NCI-H345 (cell line): Measurements from ENCODE around the gene MCM7.
"Not testable (repeated sequence)": the region's sequence is repeated elsewhere in the genome, so short reads cannot be mapped to it uniquely, and the experiment has no call there.

Experiments used
- DNase-seq: peaks from one replicate; lab custom pipeline; 2025; lab: John Stamatoyannopoulos, UW

The MCM7 gene

DNA sequence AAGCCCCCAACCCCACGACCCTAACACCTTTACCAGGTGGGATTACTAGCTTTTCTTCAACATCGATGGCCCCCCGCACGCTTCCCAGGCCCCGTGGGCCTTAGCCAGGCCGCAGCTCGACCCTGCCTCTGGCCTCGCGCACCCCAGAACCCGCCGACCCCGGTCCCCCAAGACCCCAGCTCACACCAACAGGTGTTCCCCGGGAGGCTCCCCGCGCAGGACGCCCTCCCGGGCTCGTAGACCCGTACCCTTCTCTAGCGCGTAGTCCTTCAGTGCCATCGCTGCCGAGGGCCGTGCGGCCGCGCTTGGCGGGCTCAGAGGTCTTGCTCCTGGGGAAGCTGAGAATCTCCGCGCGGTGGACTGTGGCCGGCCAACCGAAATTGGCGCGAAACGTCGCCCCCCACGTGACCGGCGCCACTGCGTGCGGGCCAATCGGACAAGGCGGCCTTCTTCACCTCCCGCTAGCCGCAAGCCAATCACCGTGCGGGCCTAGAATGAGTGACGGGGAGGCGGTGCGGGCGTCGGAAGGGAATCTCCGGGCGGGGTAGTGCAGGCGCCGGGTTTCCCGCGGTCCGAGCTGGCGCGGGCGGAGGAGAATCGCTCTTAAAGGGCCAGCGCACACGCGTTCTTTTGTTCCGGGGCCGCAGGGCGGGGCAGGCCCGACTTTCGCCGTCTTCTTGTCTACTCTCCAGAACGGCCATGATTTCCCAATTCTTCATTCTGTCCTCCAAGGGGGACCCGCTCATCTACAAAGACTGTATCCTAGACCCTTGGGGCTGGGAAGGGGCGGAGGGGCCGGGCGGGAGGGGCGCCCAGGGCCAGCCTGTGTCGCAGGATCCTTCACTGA, at the start of gene MCM7, which contains the start of gene AP4M1:
Gene MCM7 (minus strand): TSS at position 382 of the 847 bp plus-strand sequence. CDS start 103 bp downstream, at position 279.
Gene AP4M1 (plus strand): TSS at position 628 of the 847 bp plus-strand sequence. CDS start 72 bp downstream, at position 700.
- DNase-seq = peak; percentile 99

DNA sequence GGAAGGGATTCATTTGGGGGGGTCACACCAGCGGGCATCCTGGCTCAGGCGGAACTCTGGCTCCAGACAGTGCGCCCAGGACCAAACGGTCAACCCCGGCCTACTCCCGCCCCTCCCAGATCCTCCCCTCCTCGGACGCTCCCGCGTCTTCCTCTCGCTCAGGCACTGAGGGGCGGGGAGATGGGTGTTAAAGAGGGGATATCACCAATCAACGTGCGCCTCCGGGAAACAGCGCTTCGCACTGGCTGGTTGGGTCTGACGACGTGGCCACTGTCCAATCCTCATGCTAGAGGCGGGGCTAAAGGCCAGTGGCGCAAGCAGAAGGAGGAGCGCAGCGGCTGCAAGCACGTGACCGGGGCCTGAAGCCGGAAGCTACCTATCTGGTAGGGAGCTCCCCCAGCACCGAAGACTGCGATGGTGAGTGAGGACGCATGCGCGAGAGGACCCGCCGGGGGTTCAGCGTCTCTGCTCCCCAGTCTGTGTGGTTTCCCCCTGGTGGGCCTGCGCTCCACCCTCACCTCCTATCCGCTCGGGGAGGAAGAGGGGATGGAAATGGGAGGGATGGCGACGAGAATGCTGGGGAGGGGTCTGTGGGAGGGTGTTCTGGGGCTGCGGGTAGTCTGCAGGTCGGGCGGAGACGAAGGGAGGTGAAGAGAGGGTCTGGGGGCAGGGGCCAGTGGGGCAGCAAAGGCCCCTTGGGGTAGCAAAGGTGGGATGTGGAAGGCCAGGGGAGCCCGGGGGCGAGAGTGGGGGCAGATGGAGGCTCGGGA, 47.5 kb upstream of the MCM7 start, which contains the start of gene LAMTOR4:
Gene LAMTOR4 (plus strand): TSS at position 360 of the 770 bp plus-strand sequence. CDS start 55 bp downstream, at position 415.
- peak; percentile 99 for DNase-seq

DNA sequence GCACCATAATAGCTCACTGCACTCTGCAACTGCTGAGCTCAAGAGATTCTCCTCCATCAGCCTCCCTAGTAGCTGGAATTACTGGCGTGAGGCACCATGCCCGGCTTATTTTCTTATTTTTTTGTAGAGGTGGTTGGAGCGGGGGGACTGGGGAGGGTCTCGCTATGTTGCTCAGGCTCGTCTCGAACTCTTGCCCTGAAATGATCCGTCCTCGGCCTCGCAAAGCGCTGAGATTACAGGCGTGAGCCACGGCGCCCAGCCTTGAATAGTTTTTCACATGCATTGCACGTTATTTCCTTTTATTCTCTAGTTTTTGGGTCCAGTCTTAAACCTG, 47.0 kb upstream of the MCM7 start:
- no peak for DNase-seq

DNA sequence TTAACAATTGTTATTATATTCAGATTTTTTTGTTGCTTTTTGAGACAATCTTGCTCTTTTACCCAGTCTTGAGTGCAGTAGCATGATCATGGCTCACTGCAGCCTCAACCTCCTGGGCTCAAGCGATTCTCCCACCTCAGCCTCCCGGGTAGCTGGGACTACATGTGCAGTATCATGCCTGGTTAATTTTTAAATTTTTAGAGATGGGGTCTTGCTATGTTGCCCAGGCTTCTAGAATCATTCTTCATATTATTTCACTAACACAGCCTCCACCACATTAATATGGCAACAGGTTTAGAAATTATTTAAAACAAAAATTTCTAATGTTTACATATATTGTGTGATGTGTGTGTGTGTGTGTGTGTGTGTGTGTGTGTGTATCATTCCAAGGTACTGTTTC, 46.1 kb upstream of the MCM7 start:
- DNase-seq = no peak

DNA sequence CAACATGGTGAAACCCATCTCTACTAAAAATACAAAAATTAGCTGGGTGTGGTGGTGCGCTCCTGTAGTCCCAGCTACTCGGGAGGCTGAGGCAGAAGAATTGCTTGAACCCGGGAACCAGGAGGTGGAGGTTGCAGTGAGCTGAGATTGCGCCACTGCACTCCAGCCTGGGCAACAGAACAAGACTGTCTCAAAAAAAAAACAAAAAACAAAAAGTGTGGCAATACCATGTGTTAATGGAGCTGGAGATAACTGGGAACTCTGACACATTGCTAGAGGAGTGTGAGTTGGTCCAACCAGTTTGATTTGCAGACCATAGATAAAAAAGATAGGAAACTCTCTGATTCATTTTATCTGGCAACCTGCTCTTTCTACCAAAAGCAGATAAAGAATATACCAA, 45.2 kb upstream of the MCM7 start:
- not testable (repeated sequence) for DNase-seq

DNA sequence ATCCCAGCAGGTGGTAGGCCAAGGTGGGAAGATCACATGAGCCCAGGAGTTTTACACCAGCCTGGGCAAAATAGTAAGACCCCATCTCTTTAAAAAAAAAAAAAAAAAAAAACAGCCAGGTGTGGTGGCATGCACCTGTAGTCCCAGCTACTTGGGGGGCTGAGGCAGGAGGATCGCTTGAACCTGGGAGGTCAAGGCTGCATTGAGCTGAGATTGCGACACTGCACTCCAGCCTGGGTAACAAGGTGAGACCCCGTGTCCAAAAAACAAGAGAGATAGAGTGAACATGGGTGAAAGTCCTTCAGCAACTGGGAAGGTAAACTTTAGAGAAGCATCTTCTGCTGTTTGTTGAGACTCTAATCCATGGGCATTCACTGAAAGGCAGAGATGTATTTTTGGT, 41.3 kb upstream of the MCM7 start:
- no peak for DNase-seq

DNA sequence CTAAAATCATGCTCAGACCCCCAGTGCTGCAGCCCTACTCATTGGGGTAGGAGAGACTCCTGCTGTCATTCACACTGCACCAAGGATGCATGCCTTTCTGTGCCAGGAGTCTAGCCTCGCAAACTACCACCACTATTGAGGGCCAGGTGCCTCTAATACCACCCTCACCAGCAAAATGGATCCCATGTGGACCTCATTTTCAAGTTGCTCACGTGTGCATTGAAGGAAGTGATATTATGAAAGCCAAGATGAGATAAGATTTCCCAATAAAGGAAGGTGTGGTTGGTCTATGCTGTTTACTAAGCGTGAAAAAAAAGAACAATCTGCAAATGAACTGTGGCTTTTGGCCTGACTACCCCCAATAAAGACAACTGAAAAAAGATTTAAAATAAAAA, 40.4 kb upstream of the MCM7 start:
- DNase-seq = no peak

DNA sequence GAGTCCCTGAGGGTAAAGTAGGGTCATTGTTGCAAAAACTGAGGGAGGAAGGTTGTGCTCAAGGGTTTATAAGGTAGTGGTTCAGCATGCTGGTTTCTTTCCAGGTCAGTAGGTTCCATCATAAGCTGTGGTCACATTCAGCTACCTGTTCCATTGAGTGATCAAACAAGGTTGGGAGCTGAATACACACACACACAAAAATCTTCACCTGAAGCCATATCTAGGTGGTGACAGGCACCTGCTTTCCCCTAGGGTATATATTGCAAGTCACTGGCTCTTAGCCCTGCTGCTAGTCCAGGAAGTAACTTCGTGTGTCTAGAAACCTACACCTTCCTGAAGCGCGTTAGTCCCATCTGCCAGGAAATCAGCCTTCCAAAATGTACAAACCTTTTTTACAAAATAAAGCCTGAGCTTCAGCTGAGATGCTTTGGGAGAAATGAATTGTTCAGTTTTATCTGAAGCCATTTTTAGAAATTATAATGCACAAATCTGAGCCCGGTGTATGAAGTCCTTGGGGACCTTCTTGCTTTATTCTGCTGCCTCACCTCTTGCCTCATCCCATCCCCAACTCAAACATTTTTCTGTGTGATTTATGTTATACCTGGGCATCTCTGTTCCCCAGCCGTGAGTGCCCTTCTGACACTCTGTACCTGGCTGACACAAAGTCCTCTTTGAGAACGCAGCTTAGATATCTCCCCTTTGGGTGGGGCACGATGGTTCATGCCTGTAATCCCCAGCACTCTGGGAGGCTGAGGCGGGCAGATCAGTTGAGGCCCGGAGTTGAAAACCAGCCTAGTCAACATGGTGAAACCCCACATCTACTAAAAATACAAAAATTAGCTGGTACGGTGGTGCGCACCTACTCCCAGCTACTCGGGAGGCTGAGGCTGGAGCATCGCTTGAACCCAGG, 36.9 kb upstream of the MCM7 start:
- DNase-seq = no peak

DNA sequence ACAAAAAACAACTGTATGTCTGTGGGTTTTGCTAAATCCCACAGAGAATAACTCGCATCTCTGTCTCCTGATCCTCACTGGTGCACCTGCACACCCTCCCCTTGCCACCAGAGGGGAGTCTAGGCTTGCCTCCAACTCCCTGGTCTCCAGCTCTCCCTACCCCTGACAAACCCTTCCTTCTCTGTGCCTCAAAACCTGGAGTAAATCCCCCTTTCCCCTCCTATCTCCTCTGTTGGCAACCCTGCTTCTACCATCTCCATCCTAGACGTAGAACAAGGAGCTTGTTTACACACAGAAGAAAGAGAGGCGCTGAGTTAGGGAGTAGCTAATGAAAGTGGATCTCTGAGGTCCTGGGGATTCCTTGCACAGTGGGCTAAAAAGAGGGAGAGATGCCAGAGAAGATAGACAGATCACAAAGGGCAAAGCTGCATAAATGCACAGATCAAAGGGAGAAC, 31.5 kb upstream of the MCM7 start:
- peak; percentile 66 for DNase-seq

DNA sequence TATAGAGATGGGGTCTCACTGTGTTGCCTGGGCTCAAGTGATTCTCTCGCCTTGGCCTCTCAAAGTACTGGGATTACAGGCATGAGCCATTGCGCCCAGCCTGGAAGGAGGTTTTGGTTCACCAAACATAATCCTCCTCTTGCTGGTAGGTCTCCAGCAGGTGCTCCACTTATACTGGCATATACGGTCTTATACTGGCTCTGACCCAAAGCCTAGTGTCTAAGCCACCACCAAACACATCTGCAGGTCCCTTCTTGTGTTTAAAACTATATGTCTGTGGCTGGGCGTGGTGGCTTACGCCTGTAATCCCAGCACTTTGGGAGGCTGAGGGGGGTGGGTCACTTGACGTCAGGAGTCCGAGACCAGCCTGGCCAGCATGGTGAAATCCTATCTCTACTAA, 30.9 kb upstream of the MCM7 start:
- DNase-seq = no peak

DNA sequence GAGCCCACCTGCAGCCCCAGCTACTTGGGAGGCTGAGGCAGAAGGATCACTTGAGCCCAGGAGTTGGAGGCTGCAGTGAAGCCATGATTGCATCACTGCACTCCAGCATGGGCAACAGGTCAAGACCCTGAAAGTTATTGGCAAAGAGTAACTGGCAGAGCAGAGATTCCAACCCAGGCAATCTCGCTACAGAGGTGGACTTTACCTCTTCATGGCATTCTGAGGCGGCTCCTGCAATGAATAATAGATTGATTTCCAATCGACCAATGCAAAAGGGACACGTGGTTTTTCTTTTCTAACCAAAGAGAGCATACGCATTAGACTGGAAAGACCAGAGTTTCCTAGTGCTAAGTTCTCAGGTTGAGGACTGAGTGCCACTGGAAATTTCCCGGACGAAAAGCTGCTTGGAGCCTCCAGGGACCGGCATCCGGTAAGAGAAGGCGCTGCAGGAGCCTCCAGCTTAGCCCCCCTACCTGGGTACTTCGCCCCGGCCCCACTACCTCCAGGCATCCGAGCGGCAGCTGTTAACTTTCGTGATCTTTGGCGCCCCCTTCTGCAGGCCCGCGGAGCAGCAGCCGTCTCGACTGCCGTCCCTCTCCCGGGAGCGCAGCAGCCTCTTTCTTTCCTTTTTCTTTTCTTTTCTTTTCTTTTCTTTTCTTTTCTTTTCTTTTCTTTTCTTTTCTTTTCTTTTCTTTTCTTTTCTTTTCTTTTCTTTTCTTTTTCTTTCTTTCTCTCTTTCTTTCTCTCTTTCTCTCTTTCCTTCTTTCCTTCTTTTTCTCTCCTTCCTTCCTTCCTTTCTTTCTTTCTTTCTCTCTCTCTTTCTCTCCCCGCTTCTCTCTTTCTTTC, 29.6 kb upstream of the MCM7 start:
- peak; percentile 77 for DNase-seq

DNA sequence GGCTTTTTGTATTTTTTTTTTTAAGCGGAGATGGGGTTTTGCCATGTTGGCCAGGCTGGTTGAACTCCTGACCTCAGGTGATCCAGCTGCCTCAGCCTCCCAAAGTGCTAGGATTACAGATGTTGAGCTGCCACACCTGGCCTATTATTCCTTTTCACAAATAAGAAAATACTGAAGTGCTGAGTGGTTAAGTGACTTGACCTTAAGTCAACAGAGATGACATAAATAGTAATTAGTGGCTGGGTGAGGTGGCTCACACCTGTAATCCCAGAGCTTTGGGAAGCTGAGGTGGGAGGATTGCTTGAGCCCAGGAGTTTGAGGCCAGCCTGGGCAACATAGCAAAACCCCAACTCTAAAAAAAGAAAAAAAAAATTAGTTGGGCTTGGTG, 29.0 kb upstream of the MCM7 start:
- not testable (repeated sequence) for DNase-seq

DNA sequence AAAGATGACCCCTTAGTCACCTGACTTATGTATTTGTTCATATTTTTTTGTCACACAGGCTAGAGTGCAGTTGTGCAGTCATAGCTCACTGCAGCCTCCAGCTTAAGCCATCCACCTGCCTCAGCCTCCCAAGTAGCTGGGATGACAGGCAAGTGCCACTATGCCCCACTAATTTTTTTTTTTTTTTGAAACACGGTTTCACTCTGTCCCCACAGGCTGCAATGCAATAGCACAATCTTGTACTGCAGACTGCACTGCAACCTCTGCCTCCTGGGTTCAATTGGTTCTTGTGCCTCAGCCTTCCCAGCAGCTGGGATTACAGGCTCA, 27.4 kb upstream of the MCM7 start:
- DNase-seq = no peak

DNA sequence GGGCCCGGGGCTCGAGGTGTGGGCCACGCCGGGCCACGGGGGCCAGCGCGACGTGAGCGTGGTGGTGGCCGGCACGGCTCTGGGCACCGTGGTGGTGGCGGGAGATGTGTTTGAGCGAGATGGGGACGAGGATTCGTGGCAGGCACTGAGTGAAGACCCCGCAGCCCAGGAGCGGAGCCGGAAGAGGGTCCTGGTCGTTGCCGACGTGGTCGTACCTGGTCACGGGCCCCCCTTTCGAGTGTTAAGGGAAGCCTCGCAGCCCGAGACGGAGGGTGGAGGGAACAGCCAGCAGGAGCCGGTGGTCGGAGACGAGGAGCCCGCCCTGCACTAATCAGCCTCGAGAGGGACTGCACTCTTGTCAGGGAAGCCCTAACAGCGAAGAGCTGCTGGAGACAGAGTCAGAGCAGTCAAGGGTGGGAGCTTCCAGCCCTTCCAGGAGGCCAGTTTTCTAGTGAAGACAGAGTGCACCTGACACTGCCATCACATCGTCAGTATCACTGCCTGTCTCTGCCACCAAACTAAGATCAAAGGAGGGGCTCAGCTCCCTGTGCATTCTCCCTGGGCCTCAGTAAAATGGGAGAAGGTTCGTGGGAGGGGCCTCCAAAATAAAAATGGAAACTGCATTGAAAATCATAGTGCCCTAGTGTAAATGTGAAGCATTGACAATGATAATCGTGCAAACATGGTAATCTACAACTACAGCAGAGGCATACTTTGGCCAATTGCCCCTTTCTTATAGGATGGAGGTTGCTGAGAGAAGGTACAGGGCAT, 26.9 kb upstream of the MCM7 start:
- DNase-seq = no peak

DNA sequence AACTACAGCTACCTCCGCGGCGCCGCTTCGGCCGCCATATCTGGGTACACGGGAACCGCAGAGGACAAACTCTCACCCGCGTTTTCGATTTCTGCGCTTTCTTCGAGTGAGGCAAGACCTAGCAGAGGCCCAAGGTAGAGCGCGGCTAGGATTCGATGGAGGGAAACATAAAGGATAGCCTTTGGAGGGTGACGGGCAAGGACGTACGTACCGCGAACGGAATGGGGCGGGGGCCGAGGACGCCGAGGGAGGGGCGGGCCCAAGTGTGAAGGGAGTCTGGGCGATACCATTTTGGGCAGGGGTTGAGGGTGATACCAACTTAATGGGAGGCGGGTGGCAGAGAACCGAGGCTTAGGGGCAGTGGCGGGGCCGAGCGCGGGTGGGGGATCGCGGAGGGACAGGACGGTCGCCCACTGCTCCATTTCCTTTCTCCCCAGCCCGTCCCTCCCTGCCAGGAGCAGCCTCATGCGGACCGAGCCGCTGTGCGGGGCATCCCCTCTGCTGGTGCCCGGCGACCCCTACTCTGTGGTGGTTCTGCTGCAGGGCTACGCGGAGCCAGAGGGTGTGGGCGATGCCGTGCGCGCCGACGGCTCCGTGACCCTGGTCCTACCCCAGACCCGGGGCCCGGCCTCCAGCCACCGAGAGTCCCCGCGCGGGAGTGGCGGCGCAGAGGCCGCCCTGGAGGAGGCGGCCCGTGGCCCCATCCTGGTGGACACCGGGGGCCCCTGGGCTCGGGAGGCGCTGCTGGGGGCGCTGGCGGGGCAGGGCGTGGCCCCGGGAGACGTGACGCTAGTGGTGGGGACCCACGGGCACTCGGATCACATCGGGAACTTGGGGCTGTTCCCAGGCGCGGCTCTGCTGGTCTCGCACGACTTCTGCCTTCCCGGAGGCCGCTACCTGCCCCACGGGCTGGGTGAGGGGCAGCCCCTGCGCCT, 26.0 kb upstream of the MCM7 start, which contains the start of gene MBLAC1:
Gene MBLAC1 (plus strand): TSS at position 37 of the 935 bp plus-strand sequence. CDS start 429 bp downstream, at position 466.
- peak; percentile 89 for DNase-seq

DNA sequence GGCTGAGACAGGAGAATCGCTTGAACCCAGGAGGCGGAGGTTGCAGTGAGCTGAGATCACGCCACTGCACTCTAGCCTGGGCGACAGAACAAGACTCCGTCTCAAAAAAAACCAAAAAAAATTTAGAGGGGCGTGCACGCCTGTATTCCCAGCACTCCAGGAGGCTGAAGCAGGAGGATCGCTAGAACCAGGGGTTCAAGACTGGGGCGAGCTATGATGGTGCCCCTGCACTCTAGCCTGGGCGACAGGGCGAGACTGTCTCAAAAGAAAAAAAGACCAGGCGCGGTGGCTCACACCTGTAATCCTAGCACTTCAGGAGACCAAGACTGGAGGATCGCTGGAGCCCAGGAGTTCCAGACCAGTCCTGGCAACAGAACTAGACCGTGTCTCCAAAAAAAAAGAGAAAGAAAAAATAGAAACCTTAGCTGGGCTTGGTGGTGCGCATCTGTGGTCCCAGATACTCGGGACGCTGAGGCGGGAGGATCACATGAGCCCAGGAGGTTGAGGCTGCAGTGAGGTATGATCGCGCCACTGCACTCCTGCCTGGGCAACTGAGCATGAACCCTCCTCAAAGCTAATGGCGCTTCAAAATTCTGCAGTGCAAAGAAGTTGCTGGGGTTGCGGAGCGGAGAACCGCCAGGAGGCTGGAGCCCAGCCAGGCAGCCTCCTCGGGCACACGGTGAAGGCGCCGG, 25.2 kb upstream of the MCM7 start:
- no peak for DNase-seq

DNA sequence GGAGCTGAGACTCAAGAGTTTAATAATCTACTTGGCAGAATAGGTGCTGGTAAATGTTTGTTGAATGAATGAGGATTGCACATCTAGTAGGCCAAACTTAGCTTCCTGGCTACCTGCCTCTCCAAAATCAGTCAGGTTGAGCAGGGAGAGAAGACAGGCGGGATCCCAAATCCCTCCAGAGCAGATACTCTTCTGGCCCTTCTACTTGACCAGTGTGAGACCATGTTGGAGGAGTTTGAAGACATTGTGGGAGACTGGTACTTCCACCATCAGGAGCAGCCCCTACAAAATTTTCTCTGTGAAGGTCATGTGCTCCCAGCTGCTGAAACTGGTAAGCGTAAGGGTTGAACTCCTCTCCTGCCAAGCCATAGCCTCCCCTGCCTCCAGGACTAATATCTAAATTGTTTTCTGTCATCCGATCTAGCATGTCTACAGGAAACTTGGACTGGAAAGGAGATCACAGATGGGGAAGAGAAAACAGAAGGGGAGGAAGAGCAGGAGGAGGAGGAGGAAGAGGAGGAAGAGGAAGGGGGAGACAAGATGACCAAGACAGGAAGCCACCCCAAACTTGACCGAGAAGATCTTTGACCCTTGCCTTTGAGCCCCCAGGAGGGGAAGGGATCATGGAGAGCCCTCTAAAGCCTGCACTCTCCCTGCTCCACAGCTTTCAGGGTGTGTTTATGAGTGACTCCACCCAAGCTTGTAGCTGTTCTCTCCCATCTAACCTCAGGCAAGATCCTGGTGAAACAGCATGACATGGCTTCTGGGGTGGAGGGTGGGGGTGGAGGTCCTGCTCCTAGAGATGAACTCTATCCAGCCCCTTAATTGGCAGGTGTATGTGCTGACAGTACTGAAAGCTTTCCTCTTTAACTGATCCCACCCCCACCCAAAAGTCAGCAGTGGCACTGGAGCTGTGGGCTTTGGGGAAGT, 23.4 kb upstream of the MCM7 start:
- no peak for DNase-seq
